HG03521 (cell line): ENCODE data around the gene DPP3.
"Not testable (repeated sequence)": the region's sequence is repeated elsewhere in the genome, so short reads cannot be mapped to it uniquely, and the experiment has no call there.

Source experiments
- ATAC-seq: cut with Tn5 transposase; IDR thresholded peaks from one replicate; pipeline ENCODE4 v1.9.1; 2021; ENCODE audit warnings: mild to moderate bottlenecking, moderate library complexity; ENCODE audit not compliant: unreplicated experiment

The DPP3 gene

GRCh38 chr11:66480117-66480938 is at the start of gene DPP3:
Gene DPP3 (plus strand): TSS chr11:66480434. CDS start chr11:66482201, 1,767 bp downstream.
- peak; percentile 88 for ATAC-seq

- not testable (repeated sequence) for ATAC-seq
These were observed 48.9 kb upstream of the DPP3 start for GRCh38 chr11:66431287-66431686.

- not testable (repeated sequence) for ATAC-seq
These were observed 48.3 kb upstream of the DPP3 start for GRCh38 chr11:66431871-66432329.

- ATAC-seq: no peak
These were observed 47.6 kb upstream of the DPP3 start for GRCh38 chr11:66432597-66432996.

- ATAC-seq: no peak
These were observed 42.2 kb upstream of the DPP3 start for GRCh38 chr11:66437979-66438503.

GRCh38 chr11:66438504-66439466 is 41.4 kb upstream of the DPP3 start, which contains the start of gene MRPL11:
Gene MRPL11 (minus strand): TSS chr11:66438848. CDS start chr11:66438754, 94 bp downstream.
- ATAC-seq: peak; percentile 94

- not testable (repeated sequence) for ATAC-seq
These were observed 39.9 kb upstream of the DPP3 start for GRCh38 chr11:66440101-66440939.

GRCh38 chr11:66440940-66441282 is 39.3 kb upstream of the DPP3 start:
- not testable (repeated sequence) for ATAC-seq

- ATAC-seq: no peak
These were observed 36.6 kb upstream of the DPP3 start for GRCh38 chr11:66443602-66444001.

- no peak for ATAC-seq
These were observed 33.2 kb upstream of the DPP3 start for GRCh38 chr11:66447012-66447411.

- ATAC-seq: no peak
These were observed 31.7 kb upstream of the DPP3 start for GRCh38 chr11:66448523-66448922.

GRCh38 chr11:66450560-66450959 is 29.7 kb upstream of the DPP3 start:
- ATAC-seq: no peak

- no peak for ATAC-seq
These were observed 28.6 kb upstream of the DPP3 start for GRCh38 chr11:66451663-66452062.

GRCh38 chr11:66454247-66454646 is 26.0 kb upstream of the DPP3 start:
- ATAC-seq: no peak

GRCh38 chr11:66454828-66455227 is 25.4 kb upstream of the DPP3 start:
- no peak for ATAC-seq

GRCh38 chr11:66457826-66458225 is 22.4 kb upstream of the DPP3 start:
- ATAC-seq: no peak

GRCh38 chr11:66459138-66459778 is 21.0 kb upstream of the DPP3 start:
- ATAC-seq: no peak

GRCh38 chr11:66462010-66462409 is 18.2 kb upstream of the DPP3 start:
- no peak for ATAC-seq

- no peak for ATAC-seq
These were observed 17.3 kb upstream of the DPP3 start for GRCh38 chr11:66462911-66463310.

GRCh38 chr11:66464116-66464515 is 16.1 kb upstream of the DPP3 start:
- not testable (repeated sequence) for ATAC-seq
